GM19324 (cell line): ENCODE measurements around the gene RBM10.

Source experiments
- ATAC-seq: cut with Tn5 transposase; IDR thresholded peaks from one replicate; pipeline ENCODE4 v1.9.1; 2021; ENCODE audit warnings: mild to moderate bottlenecking, moderate library complexity; ENCODE audit not compliant: unreplicated experiment, low FRiP score

RBM10 gene

DNA sequence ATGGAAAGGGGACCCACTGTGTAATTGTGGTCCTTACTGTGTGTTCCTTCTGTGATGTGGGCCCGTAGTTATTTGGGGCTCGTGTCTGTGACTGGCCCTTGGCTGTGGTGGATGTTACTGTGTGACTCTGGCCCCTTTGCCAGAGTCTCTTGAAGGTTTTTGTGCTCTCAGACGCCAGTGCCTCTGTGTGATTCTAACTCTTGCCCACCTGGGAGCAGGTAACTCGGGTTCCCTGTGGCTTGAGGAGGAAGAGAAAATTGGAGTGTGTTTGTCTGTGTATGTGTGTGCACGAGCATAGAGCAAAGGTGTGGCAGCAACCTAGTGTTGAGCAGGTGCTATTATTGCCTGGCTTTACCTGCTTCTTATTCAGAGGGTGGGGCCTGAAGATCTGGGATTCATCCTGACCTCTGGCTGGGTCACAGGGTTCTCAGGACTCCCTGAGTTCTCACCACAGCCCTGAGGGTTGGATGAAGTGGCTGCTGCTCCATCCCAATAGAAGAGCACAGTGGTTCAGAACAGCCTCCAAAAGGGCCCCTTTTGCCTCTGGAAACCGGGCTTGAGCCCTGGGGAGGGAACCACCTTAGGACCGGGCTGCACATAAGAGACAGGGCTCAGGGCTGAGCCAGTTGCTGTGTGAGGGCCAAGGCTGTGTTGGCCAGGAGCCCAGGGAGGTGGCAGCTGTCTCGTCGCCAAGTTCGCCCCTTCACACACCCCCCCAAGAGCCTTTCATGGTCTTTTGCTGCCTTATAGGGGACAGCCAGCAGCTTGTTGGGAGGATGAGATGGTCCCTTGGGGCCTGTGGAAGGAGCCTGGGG lies 1.3 kb downstream of the RBM10 start:
- ATAC-seq = no peak

DNA sequence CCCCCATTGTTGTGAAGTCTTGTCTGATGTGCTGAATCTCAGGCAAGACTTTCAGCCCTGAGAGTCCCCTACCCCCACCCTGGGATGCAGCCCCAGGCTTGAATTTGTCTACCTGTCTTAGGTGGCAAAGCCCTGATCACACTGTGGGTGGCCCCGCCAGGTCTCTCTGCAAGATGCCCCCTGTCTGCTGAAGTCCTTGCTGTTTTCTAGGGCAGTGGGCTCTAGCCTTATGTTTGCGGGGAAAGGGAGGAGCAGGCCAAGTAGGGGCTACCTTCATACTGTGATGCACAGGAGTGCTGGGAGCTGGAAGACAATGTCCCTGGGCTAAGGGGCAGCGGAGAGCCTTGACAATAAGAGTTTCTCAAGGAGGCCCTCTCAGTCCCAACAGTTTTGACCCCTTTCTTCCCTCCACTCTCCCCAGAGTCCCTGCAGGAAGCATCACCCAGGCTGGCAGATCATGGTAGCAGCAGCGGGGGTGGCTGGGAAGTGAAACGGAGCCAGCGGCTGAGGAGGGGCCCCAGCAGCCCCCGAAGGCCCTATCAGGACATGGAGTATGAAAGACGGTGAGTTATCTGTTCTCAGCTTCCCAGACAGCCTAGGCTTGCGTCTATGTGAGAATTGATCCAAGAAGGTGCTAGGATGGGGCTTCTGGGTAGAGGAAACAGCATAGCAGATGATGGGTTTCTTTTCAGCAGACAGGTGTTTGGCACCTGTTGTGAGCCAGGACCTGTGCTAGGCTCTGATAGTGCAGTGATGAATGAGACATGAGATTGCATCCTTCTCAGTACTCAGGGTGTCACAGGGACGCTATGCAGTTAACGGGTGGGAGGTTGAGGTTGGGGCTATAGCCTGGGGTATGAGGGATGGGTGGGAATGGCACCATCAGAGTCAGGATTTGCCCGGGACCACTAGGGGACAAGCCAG lies 2.2 kb downstream of the RBM10 start:
- ATAC-seq = no peak

DNA sequence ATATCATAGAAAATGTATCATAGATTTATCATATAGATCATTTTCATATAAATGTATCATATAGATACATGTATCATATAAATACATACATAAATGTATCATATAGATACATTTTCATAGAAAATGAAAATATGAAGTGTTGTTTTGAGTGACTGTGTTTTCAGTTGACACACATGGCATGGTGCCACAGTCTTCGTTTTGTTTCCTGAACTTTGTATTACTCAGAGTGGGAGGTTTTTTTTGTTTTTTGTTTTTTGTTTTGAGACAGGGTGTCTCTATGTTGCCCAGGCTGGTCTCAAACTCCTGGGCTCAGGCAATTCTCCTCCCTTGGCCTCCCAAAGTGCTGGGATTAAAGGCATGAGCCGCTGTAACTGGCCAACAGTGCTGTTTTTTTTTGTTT lies 3.9 kb downstream of the RBM10 start:
- ATAC-seq = no peak

GRCh38 chrX:47151435-47151834 lies 6.4 kb downstream of the RBM10 start:
- no peak for ATAC-seq

DNA sequence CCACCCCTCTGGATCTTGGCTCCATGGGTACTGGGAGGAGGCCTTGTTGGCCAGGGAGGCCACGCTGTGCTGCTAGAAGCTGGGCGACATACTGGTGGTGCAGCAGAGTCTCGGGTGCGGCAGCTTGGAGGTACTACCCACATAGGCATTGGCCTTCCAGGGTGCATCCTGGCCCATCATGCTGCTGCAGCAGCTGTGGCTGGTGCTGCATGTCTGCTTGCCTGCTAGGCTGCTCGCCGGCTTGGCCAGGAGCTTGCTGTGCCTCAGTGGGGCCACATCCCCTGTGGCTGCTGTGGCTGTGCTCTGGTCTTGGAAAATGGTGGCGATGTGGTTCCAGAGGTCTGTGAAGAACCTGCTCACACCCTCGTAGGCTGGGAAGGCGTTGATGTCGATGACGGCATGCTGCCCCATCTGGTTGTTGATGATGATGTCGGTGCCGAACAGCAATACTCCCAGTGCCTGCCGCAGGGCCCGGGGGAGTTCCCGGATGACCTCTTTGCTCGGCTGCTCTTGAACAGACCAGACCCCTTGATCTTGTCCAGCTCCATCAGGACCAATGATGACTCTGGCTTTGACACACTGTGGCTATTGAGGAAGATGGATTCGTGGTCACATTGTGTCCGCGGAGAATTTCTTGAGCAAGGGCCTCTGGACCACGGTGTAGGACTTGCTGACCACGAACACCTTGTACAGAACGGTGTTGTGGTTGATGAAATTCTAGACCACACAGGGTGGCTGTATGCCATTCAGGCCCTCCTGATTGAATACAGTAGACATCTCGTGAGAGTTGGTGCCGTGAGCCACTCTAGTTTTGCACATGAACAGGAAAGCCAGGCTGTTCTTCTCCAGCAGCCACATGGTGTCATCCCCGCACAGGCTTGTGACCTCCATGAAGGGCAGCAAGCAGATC lies 11.8 kb downstream of the RBM10 start:
- ATAC-seq = no peak

DNA sequence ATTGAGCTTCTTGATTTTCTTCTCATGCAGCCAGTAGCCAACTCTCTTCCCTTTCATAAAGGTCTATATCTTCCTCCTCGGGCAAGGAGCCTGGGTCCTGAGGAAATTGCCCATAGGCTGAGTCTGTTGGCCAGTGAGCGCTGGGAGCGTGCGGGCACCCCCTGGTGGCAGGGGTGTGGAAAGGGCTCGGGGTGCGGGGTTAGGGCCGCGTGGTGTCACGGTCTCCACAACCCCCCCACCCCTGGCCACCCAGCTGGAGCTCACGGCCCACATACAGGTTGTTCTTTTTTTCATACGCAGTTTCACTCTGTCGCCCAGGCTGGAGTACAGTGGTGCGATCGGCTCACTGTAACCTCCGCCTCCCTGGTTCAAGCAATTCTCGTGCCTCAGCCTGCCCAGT lies 13.1 kb downstream of the RBM10 start:
- ATAC-seq = no peak

- ATAC-seq = no peak
Observed at GRCh38 chrX:47158781-47159180, 13.8 kb downstream of the RBM10 start.

- ATAC-seq = no peak
Observed at GRCh38 chrX:47160781-47161180, 15.8 kb downstream of the RBM10 start.

DNA sequence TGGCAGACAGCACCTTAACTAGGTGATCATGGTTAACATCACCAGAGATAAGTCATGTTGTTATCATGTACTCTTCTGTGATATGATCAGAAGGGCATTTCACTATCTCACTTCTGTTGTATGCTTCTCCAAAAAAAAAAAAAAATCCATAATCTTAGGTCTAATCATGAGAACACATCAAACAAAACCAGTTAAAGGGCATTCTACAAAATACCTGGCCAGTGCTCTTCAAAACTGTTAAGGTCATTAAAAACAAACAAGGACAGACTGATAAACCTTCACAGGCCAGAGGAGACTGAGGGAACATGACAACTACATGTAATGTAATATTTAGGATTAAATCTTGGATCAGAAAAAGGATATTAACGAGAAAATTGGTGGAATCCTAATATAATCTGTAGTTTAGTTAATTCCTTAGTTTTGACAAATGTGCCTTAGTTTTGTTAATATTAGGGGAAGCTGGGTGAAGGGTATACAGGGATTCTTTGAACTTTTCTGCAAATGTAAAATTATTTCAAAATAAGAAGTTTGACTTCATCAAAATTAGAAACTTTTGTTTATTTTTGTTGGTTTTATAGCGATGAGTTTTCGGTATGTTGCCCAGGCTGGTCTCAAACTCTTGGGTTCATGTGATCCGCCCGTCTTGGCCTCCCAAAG lies 18.0 kb downstream of the RBM10 start:
- no peak for ATAC-seq

- ATAC-seq = no peak
Observed at GRCh38 chrX:47164420-47164819, 19.4 kb downstream of the RBM10 start.

GRCh38 chrX:47166126-47166525 lies 21.1 kb downstream of the RBM10 start:
- no peak for ATAC-seq

GRCh38 chrX:47168495-47169073 lies 23.6 kb downstream of the RBM10 start:
- no peak for ATAC-seq

- no peak for ATAC-seq
Observed at GRCh38 chrX:47169273-47169672, 24.3 kb downstream of the RBM10 start.

DNA sequence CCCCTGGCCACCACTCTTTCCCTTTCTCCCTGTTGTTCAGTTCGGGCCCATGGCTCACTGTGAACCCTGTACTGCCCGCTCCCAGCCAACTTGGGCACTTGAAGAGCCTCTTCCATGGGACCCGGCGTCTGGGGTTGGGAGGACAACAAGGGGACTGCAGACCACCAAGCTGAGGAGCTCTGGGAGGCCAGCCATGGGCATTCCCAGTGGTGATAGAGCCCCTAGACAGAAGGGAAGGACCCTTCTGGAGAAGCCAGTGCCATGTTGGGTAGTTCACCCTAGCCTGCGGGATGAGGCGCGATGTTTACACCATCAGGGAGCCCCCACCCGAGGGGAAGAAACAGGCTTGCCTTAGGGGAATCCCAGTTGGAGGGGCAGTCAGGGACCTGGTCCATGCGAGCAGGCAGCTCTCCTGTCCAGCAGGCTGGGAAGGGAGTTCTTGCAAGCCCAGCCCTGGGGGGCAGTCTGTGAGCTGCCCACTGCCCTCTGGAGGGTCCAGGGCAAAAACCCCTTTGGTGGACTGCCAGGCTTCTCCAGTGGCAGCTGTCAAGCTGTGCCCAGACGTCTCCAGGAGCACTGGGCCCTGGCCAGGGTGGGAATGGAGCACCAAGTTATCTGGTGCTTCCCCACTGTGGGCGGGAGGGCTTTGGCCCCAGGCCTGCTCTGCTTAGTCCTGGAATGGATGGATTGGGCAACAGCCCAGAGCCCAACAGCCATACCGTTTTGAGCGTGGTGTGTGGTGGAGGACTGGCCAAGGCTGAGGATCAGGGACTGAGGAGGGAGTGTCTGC lies 24.9 kb downstream of the RBM10 start:
- ATAC-seq = no peak

GRCh38 chrX:47170861-47171692 lies 26.1 kb downstream of the RBM10 start:
- ATAC-seq = no peak

- ATAC-seq = no peak
Observed at GRCh38 chrX:47171996-47172395, 27.0 kb downstream of the RBM10 start.

DNA sequence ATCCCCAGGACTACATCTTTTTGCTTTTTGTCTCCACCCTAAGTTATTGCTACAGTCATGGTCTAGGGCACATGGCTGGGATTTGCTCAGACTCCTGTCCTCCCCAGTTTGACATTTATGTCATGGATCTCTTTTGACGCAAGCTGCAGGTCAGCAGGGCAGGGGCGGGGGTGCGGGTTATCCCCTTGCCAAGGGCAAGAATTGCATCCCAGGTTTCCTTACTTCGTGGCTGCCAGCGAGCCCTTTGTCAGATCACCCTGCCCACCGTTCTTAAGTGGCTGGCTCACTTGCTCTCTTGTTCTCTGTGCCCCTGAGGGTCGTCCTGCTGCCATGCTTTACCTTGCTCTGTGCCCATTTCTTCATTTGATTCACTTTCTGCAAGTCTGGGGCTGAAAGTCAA lies 27.5 kb downstream of the RBM10 start:
- ATAC-seq = no peak
